Vagina (tissue), 2 donors: ENCODE data around the gene NLRP1.

Experiments used
- POLR2A ChIP-seq, 2 donors: fragments of 450-650 bp; IDR thresholded peaks; one replicate each; pipeline ENCODE4 v1.6.1; 2017; ENCODE audit warnings: antibody characterized with exemption in 2 of 2, mild to moderate bottlenecking in 2 of 2, moderate library complexity in 2 of 2
- POLR2AphosphoS5 ChIP-seq, 2 donors: sonication (generic); formaldehyde crosslinking; IDR thresholded peaks; one replicate each; pipeline ENCODE4 v1.9.0; 2017; ENCODE audit warnings: antibody characterized with exemption in 2 of 2, mild to moderate bottlenecking in 2 of 2, low read depth in 1 of 2; ENCODE audit not compliant: insufficient read depth in 1 of 2
- TF ChIP-seq, protein P1 (sequence below), 3 experiments: fragments of 450-650 bp in 2 of 3; fragments of 200-600 bp in 1 of 3; sonication (generic) in 1 of 3; IDR thresholded peaks; one replicate each; pipeline ENCODE4 v1.5.1; 2017 to 2019; ENCODE audit warnings: antibody characterized with exemption in 3 of 3, mild to moderate bottlenecking in 2 of 3, moderate library complexity in 2 of 3

- TF ChIP-seq, protein P1, sequence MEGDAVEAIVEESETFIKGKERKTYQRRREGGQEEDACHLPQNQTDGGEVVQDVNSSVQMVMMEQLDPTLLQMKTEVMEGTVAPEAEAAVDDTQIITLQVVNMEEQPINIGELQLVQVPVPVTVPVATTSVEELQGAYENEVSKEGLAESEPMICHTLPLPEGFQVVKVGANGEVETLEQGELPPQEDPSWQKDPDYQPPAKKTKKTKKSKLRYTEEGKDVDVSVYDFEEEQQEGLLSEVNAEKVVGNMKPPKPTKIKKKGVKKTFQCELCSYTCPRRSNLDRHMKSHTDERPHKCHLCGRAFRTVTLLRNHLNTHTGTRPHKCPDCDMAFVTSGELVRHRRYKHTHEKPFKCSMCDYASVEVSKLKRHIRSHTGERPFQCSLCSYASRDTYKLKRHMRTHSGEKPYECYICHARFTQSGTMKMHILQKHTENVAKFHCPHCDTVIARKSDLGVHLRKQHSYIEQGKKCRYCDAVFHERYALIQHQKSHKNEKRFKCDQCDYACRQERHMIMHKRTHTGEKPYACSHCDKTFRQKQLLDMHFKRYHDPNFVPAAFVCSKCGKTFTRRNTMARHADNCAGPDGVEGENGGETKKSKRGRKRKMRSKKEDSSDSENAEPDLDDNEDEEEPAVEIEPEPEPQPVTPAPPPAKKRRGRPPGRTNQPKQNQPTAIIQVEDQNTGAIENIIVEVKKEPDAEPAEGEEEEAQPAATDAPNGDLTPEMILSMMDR (IDR thresholded peaks at IDR 0.05) = no peak
- no peak for TF ChIP-seq POLR2A (IDR thresholded peaks at IDR 0.05)
- TF ChIP-seq POLR2AphosphoS5 (IDR thresholded peaks at IDR 0.05; ENCODE audit: insufficient read depth in 1 of 2, low read depth in 1 of 2) = no peak
These were observed 26.3 kb downstream of the NLRP1 start for GRCh38 chr17:5557990-5558389.
